Fibroblast of skin of scalp (primary cell): ENCODE results near the gene ALCAM.
"Not testable (repeated sequence)": the region's sequence is repeated elsewhere in the genome, so short reads cannot be mapped to it uniquely, and the experiment has no call there.

Experiments used
- DNase-seq: peaks from one replicate; pipeline ENCODE4 v3.0.0-alpha.2; 2013

ALCAM gene

GRCh38 chr3:105389759-105390158 is 23.1 kb downstream of the ALCAM start:
- DNase-seq = not testable (repeated sequence)

GRCh38 chr3:105392598-105392997 is 25.9 kb downstream of the ALCAM start:
- DNase-seq = not testable (repeated sequence)

- DNase-seq = peak; percentile 46
Observed at GRCh38 chr3:105394177-105394576, 27.5 kb downstream of the ALCAM start.

GRCh38 chr3:105397974-105398373 is 31.3 kb downstream of the ALCAM start:
- no peak for DNase-seq

- no peak for DNase-seq
Observed at GRCh38 chr3:105398437-105398836, 31.7 kb downstream of the ALCAM start.

- DNase-seq = no peak
Observed at GRCh38 chr3:105399062-105399461, 32.4 kb downstream of the ALCAM start.

GRCh38 chr3:105399611-105400010 is 32.9 kb downstream of the ALCAM start:
- DNase-seq = no peak

GRCh38 chr3:105401254-105401653 is 34.5 kb downstream of the ALCAM start:
- DNase-seq = no peak

- peak; percentile 12 for DNase-seq
Observed at GRCh38 chr3:105401691-105402149, 35.0 kb downstream of the ALCAM start.

- DNase-seq = peak; percentile 52
Observed at GRCh38 chr3:105402287-105402801, 35.6 kb downstream of the ALCAM start.

GRCh38 chr3:105403034-105403433 is 36.3 kb downstream of the ALCAM start:
- DNase-seq = not testable (repeated sequence)

- DNase-seq = no peak
Observed at GRCh38 chr3:105406268-105406667, 39.6 kb downstream of the ALCAM start.

GRCh38 chr3:105409364-105409763 is 42.7 kb downstream of the ALCAM start:
- no peak for DNase-seq

- DNase-seq = no peak
Observed at GRCh38 chr3:105413343-105413887, 46.7 kb downstream of the ALCAM start.

- DNase-seq = no peak
Observed at GRCh38 chr3:105414841-105415240, 48.1 kb downstream of the ALCAM start.

- DNase-seq = no peak
Observed at GRCh38 chr3:105415951-105416350, 49.2 kb downstream of the ALCAM start.

- peak; percentile 10 for DNase-seq
Observed at GRCh38 chr3:105417525-105418289, 51.0 kb downstream of the ALCAM start.

GRCh38 chr3:105422645-105423044 is 55.9 kb downstream of the ALCAM start:
- peak; percentile 25 for DNase-seq

- DNase-seq = peak; percentile 48
Observed at GRCh38 chr3:105423397-105423796, 56.7 kb downstream of the ALCAM start.

GRCh38 chr3:105424412-105425152 is 57.9 kb downstream of the ALCAM start:
- DNase-seq = no peak

GRCh38 chr3:105425153-105425502 is 58.4 kb downstream of the ALCAM start:
- DNase-seq = no peak

GRCh38 chr3:105427332-105427731 is 60.6 kb downstream of the ALCAM start:
- no peak for DNase-seq

- DNase-seq = no peak
Observed at GRCh38 chr3:105429034-105429762, 62.5 kb downstream of the ALCAM start.
